Stimulated activated naive B cell treated with anti-CD40 and anti-IgM and Interleukin-4, amounts not matched to agents 10 μg/mL and 1 μg/mL and 100 μg/mL, for 72 hours (primary cell): ENCODE results near the gene SLC24A3.

Source experiments
- ATAC-seq, 2 donors: fragments of 150-1000 bp; cut with Tn5 transposase; replicated peaks; 2 replicates each; pipeline ENCODE4 v1.10.0; 2021; ENCODE audit warnings: moderate library complexity in 1 of 2
- DNase-seq: peaks from one replicate; pipeline ENCODE4 v3.0.0; 2021
- H3K27ac Mint-ChIP-seq: one replicate; pipeline ENCODE4 v1.8.0; 2022; ENCODE audit warnings: mild to moderate bottlenecking, mixed read lengths
- H3K27me3 Mint-ChIP-seq, 2 donors: one replicate each; pipeline ENCODE4 v1.8.0; 2022; ENCODE audit warnings: mixed read lengths in 2 of 2
- H3K36me3 Mint-ChIP-seq, 2 donors: one replicate each; pipeline ENCODE4 v1.8.0; 2022; ENCODE audit warnings: mixed read lengths in 2 of 2, mild to moderate bottlenecking in 1 of 2
- H3K4me1 Mint-ChIP-seq, 2 donors: one replicate each; pipeline ENCODE4 v1.8.0; 2022; ENCODE audit warnings: mixed read lengths in 2 of 2, mild to moderate bottlenecking in 1 of 2
- H3K4me3 Mint-ChIP-seq, 2 donors: one replicate each; pipeline ENCODE4 v1.8.0; 2022; ENCODE audit warnings: mild to moderate bottlenecking in 2 of 2, mixed read lengths in 2 of 2, moderate library complexity in 1 of 2
- H3K9me3 Mint-ChIP-seq, 2 donors: one replicate each; pipeline ENCODE4 v1.8.0; 2022; ENCODE audit warnings: mixed read lengths in 2 of 2, mild to moderate bottlenecking in 1 of 2

Gene SLC24A3

GRCh38 chr20:19338380-19338779 is 125.9 kb downstream of the SLC24A3 start:
- peaks cover 17 to 24% of the 10 kb centered on the region in 2 donors for H3K27me3 Mint-ChIP-seq
- H3K4me3 Mint-ChIP-seq: no peak overlapping the region
- no peaks in the 10 kb centered on the region for H3K9me3 Mint-ChIP-seq
- H3K27ac Mint-ChIP-seq: no peak overlapping the region
- DNase-seq (no peak), ATAC-seq (no peak)
- H3K36me3 Mint-ChIP-seq: no peaks in the 10 kb centered on the region
- no peaks in the 10 kb centered on the region for H3K4me1 Mint-ChIP-seq

GRCh38 chr20:19338960-19339359 is 126.5 kb downstream of the SLC24A3 start:
- Mint-ChIP-seq H3K36me3 (no peaks in the 10 kb centered on the region), H3K9me3 (no peaks in the 10 kb centered on the region), H3K4me1 (no peaks in the 10 kb centered on the region), H3K4me3 (no peak overlapping the region), H3K27ac (no peak overlapping the region), H3K27me3 (peaks cover 17 to 18% of the 10 kb centered on the region in 2 donors)
- DNase-seq (no peak), ATAC-seq (no peak)

GRCh38 chr20:19341348-19342053 is 129.1 kb downstream of the SLC24A3 start:
- H3K27ac Mint-ChIP-seq: no peak overlapping the region
- H3K27me3 Mint-ChIP-seq: peaks cover 17% of the 10 kb centered on the region in 2 donors
- no peaks in the 10 kb centered on the region for H3K9me3 Mint-ChIP-seq
- H3K36me3 Mint-ChIP-seq: no peaks in the 10 kb centered on the region
- no peak overlapping the region for H3K4me3 Mint-ChIP-seq
- DNase-seq: no peak
- no peaks in the 10 kb centered on the region for H3K4me1 Mint-ChIP-seq
- no peak for ATAC-seq

- Mint-ChIP-seq H3K4me1 (no peaks in the 10 kb centered on the region), H3K9me3 (no peaks in the 10 kb centered on the region), H3K27ac (no peak overlapping the region), H3K27me3 (peaks cover 7 to 12% of the 10 kb centered on the region in 2 donors), H3K4me3 (no peak overlapping the region), H3K36me3 (no peaks in the 10 kb centered on the region)
- ATAC-seq: no peak
- no peak for DNase-seq
Observed at GRCh38 chr20:19344341-19344740, 131.9 kb downstream of the SLC24A3 start.

GRCh38 chr20:19347943-19348456 is 135.6 kb downstream of the SLC24A3 start:
- Mint-ChIP-seq H3K27ac (no peak overlapping the region), H3K27me3 (peaks cover 10 to 12% of the 10 kb centered on the region in 2 donors), H3K4me3 (no peak overlapping the region), H3K4me1 (no peaks in the 10 kb centered on the region), H3K9me3 (no peaks in the 10 kb centered on the region), H3K36me3 (no peaks in the 10 kb centered on the region)
- no peak for DNase-seq
- ATAC-seq: peak; percentile 53 to 83

GRCh38 chr20:19348582-19348981 is 136.1 kb downstream of the SLC24A3 start:
- Mint-ChIP-seq H3K36me3 (no peaks in the 10 kb centered on the region), H3K4me3 (no peak overlapping the region), H3K27ac (no peak overlapping the region), H3K9me3 (no peaks in the 10 kb centered on the region), H3K4me1 (no peaks in the 10 kb centered on the region), H3K27me3 (peaks cover 8 to 10% of the 10 kb centered on the region in 2 donors)
- ATAC-seq (peak; percentile 16 to 20), DNase-seq (no peak)

- DNase-seq (no peak), ATAC-seq (no peak)
- no peak overlapping the region for H3K27ac Mint-ChIP-seq
Observed at GRCh38 chr20:19349879-19350278, 137.4 kb downstream of the SLC24A3 start.

GRCh38 chr20:19351542-19351941 is 139.1 kb downstream of the SLC24A3 start:
- Mint-ChIP-seq H3K4me3 (no peak overlapping the region), H3K27me3 (peaks cover 7 to 10% of the 10 kb centered on the region in 2 donors), H3K36me3 (no peaks in the 10 kb centered on the region), H3K27ac (no peak overlapping the region), H3K9me3 (no peaks in the 10 kb centered on the region), H3K4me1 (no peaks in the 10 kb centered on the region)
- no peak for ATAC-seq
- no peak for DNase-seq

More at GRCh38 chr20:19349879-19350278, 137.4 kb downstream of the SLC24A3 start:
- no peaks in the 10 kb centered on the region for H3K9me3 Mint-ChIP-seq
- peaks cover 7 to 10% of the 10 kb centered on the region in 2 donors for H3K27me3 Mint-ChIP-seq
- H3K4me3 Mint-ChIP-seq: no peak overlapping the region
- H3K36me3 Mint-ChIP-seq: no peaks in the 10 kb centered on the region
- H3K4me1 Mint-ChIP-seq: no peaks in the 10 kb centered on the region

- H3K4me3 Mint-ChIP-seq: no peak overlapping the region
- H3K27ac Mint-ChIP-seq: no peak overlapping the region
- no peak for DNase-seq
- no peaks in the 10 kb centered on the region for H3K9me3 Mint-ChIP-seq
- H3K36me3 Mint-ChIP-seq: no peaks in the 10 kb centered on the region
- ATAC-seq: no peak
- H3K4me1 Mint-ChIP-seq: no peaks in the 10 kb centered on the region
- peaks cover 7 to 10% of the 10 kb centered on the region in 2 donors for H3K27me3 Mint-ChIP-seq
Observed at GRCh38 chr20:19354950-19355349, 142.5 kb downstream of the SLC24A3 start.

GRCh38 chr20:19361790-19362189 is 149.3 kb downstream of the SLC24A3 start:
- no peak overlapping the region for H3K4me3 Mint-ChIP-seq
- H3K9me3 Mint-ChIP-seq: no peaks in the 10 kb centered on the region
- DNase-seq (no peak), ATAC-seq (no peak)
- H3K27ac Mint-ChIP-seq: no peak overlapping the region
- H3K4me1 Mint-ChIP-seq: no peaks in the 10 kb centered on the region
- H3K36me3 Mint-ChIP-seq: no peaks in the 10 kb centered on the region
- peaks cover 0 to 6% of the 10 kb centered on the region in 2 donors for H3K27me3 Mint-ChIP-seq

- Mint-ChIP-seq H3K36me3 (no peaks in the 10 kb centered on the region), H3K4me1 (no peaks in the 10 kb centered on the region)
- no peak for ATAC-seq
Observed at GRCh38 chr20:19363476-19363875, 151.0 kb downstream of the SLC24A3 start.

GRCh38 chr20:19367591-19367990 is 155.1 kb downstream of the SLC24A3 start:
- Mint-ChIP-seq H3K4me1 (no peaks in the 10 kb centered on the region), H3K4me3 (no peak overlapping the region), H3K27me3 (peaks cover 5 to 12% of the 10 kb centered on the region in 2 donors), H3K9me3 (no peaks in the 10 kb centered on the region), H3K36me3 (no peaks in the 10 kb centered on the region), H3K27ac (no peak overlapping the region)
- no peak for DNase-seq
- no peak for ATAC-seq

More at GRCh38 chr20:19363476-19363875, 151.0 kb downstream of the SLC24A3 start:
- peaks cover 0 to 15% of the 10 kb centered on the region in 2 donors for H3K27me3 Mint-ChIP-seq
- DNase-seq: no peak
- H3K4me3 Mint-ChIP-seq: no peak overlapping the region
- H3K9me3 Mint-ChIP-seq: no peaks in the 10 kb centered on the region
- H3K27ac Mint-ChIP-seq: no peak overlapping the region

- no peak overlapping the region for H3K4me3 Mint-ChIP-seq
- DNase-seq: no peak
- no peaks in the 10 kb centered on the region for H3K9me3 Mint-ChIP-seq
- no peak for ATAC-seq
- H3K36me3 Mint-ChIP-seq: no peaks in the 10 kb centered on the region
- peaks cover 5 to 10% of the 10 kb centered on the region in 2 donors for H3K27me3 Mint-ChIP-seq
- no peak overlapping the region for H3K27ac Mint-ChIP-seq
- H3K4me1 Mint-ChIP-seq: no peaks in the 10 kb centered on the region
Observed at GRCh38 chr20:19368351-19368750, 155.9 kb downstream of the SLC24A3 start.

- Mint-ChIP-seq H3K4me3 (no peak overlapping the region), H3K27me3 (peaks cover 5 to 10% of the 10 kb centered on the region in 2 donors)
Observed at GRCh38 chr20:19370076-19371075, 157.9 kb downstream of the SLC24A3 start.

More at GRCh38 chr20:19370076-19371075, 157.9 kb downstream of the SLC24A3 start:
- DNase-seq (no peak), ATAC-seq (no peak)
- H3K27ac Mint-ChIP-seq: no peak overlapping the region
- H3K4me1 Mint-ChIP-seq: no peaks in the 10 kb centered on the region
- no peaks in the 10 kb centered on the region for H3K36me3 Mint-ChIP-seq
- H3K9me3 Mint-ChIP-seq: no peaks in the 10 kb centered on the region
